ENCODE results near the gene CORO2A. TPM values are rescaled to one million over a fixed set of nuclear protein-coding genes. Genes with fewer than 3 reads are reported as not detected.

The CORO2A gene
- total and polyA plus RNA-seq, 11 donors: 0.09 to 2.2 (median 0.22) TPM

DNA sequence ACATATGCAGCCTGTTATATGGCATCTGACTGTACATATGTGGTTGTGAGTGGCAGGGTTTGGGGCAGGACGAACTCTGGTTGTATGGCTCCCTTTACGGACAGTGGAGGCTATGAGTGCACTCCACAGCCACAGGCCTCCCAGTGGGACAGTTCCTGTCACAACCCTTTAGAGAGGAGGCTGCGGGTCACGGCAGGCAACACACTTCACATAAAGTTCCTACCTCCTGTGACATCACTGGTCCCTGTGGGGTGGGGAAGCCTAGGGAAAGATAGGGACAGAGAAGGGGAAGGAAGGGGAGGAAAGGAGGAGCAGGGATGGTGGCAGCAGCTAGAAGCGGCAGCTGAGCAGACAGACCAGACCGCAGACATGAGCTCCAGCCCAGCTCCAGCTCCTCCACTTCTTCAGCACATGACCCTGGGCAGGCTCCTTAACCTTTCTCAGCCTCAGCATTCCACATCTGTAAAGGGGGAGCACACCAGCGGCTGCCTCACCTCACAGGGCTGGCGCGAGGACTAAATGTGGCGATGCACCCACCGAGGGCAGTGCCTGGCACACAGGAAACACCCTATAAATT lies 27.4 kb upstream of the CORO2A start:
- peaks cover 0 to 68% (median 12%) of the 10 kb centered on the region in 9 donors for H3K36me3 ChIP-seq
- 90 to 94% (median 93%) methylated on average over 10 to 11 of the region's 11 CpGs for WGBS, 4 donors
- TF ChIP-seq, protein P1, sequence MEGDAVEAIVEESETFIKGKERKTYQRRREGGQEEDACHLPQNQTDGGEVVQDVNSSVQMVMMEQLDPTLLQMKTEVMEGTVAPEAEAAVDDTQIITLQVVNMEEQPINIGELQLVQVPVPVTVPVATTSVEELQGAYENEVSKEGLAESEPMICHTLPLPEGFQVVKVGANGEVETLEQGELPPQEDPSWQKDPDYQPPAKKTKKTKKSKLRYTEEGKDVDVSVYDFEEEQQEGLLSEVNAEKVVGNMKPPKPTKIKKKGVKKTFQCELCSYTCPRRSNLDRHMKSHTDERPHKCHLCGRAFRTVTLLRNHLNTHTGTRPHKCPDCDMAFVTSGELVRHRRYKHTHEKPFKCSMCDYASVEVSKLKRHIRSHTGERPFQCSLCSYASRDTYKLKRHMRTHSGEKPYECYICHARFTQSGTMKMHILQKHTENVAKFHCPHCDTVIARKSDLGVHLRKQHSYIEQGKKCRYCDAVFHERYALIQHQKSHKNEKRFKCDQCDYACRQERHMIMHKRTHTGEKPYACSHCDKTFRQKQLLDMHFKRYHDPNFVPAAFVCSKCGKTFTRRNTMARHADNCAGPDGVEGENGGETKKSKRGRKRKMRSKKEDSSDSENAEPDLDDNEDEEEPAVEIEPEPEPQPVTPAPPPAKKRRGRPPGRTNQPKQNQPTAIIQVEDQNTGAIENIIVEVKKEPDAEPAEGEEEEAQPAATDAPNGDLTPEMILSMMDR (IDR thresholded peaks at IDR 0.05): no peak
- no peak for TF ChIP-seq POLR2A (IDR thresholded peaks at IDR 0.05)
- peaks cover 0 to 16% (median 0%) of the 10 kb centered on the region in 12 donors for H3K4me1 ChIP-seq
- DNase-seq (no peak), ATAC-seq (no peak)
- H3K9me3 ChIP-seq: no peaks in the 10 kb centered on the region
- intact Hi-C loops (cut with DNase I): no loop called here
- H3K27ac ChIP-seq: no peak overlapping the region
- H3K27me3 ChIP-seq: no peaks in the 10 kb centered on the region
- no peak overlapping the region for H3K4me3 ChIP-seq

DNA sequence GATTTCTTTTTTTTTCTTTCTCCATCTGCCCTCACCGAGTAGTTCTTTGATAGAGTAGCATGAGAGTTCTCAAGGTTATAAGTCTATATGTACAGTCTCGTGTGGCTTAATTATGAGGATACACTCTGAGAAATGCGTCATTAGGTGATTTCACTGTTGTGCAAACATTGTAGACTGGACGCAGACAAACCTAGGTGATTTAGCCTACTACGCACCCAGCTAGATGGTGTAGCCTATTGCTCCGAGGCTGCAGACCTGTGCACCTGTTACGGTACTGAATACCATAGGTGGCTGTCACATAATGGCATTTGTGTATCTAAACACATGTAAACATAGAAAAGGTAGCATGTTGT lies 26.9 kb upstream of the CORO2A start:
- no peak for DNase-seq
- peaks cover 0 to 16% (median 0%) of the 10 kb centered on the region in 12 donors for H3K4me1 ChIP-seq
- no peak overlapping the region for H3K4me3 ChIP-seq
- H3K36me3 ChIP-seq: peaks cover 0 to 71% (median 12%) of the 10 kb centered on the region in 9 donors
- no peak overlapping the region for H3K27ac ChIP-seq
- H3K27me3 ChIP-seq: no peaks in the 10 kb centered on the region
- TF ChIP-seq, protein P1 (IDR thresholded peaks at IDR 0.05): no peak
- no peak for TF ChIP-seq POLR2A (IDR thresholded peaks at IDR 0.05)
- intact Hi-C loops (cut with DNase I): no loop called here
- WGBS, 4 donors: 93 to 94% (median 94%) methylated on average over 7 of the region's 7 CpGs
- no peaks in the 10 kb centered on the region for H3K9me3 ChIP-seq
- no peak for ATAC-seq

DNA sequence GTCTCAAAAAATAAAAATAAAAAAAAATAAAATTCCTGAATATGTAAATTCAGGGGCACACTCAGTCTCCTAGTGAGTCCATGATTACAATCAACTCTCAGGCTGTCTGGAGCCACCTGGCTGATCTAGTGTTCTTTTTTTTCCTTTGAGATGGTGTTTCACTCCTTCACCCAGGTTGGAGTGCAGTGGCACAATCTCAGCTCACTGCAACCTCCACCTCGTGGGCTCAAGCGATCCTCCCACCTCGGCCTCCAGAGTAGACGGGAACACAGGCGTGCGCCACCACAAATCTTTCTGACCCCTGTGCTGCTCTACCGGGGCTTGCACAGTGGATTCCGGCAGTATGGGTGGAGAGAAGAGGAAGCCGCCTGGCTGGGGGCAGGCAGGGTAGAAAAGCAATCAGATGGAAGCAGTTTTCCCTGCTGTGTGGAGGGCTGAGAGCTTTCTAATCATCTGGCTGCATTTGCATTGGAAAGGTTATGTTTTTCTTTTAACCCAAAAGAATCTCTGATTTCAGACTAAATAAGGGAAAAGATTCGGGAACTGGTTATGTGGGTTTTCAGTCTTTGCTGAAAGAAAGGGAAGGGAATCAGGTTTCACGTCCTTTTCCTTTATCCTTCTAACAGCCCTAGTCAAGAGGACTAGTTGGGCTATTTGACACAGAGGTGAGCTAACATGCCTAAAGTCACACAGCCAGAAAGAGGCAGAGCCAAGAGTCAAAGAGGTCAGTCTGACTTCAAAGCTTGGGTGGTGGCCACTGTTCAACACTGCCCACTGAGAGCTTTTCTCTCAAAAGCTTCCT lies 26.3 kb upstream of the CORO2A start:
- TF ChIP-seq, protein P1 (IDR thresholded peaks at IDR 0.05): no peak
- TF ChIP-seq POLR2A (IDR thresholded peaks at IDR 0.05): no peak
- Histone ChIP-seq H3K4me3 (no peak overlapping the region), H3K36me3 (peaks cover 0 to 73% (median 12%) of the 10 kb centered on the region in 9 donors), H3K27me3 (no peaks in the 10 kb centered on the region), H3K27ac (no peak overlapping the region), H3K9me3 (no peaks in the 10 kb centered on the region), H3K4me1 (peaks cover 0 to 10% (median 0%) of the 10 kb centered on the region in 12 donors)
- 93 to 94% (median 94%) methylated on average over 10 to 11 of the region's 11 CpGs for WGBS, 4 donors
- no peak for DNase-seq
- intact Hi-C loops (cut with DNase I): no loop called here
- no peak for ATAC-seq

DNA sequence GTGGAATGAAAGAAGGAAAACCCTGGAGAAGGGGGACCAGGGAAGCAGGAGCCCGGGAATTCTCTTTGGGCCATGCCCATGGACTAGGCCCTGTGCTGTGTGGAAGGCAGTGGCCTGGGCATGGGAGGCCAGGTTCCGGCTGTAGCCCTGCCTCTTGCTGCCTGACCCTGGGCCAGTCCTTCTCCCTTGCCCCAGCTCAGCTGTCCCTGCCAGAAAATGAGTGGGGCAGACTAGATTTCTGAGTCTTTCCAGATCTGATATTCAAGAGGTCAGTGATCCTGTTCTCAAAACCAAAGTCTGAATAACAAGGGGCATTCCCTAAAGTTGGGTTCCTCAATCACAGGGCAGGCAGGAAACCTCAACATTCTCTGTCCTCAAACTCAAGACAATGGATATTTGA lies 24.8 kb upstream of the CORO2A start:
- Histone ChIP-seq H3K36me3 (peaks cover 0 to 81% (median 12%) of the 10 kb centered on the region in 9 donors), H3K27ac (no peak overlapping the region), H3K4me3 (no peak overlapping the region), H3K9me3 (no peaks in the 10 kb centered on the region), H3K4me1 (no peaks in the 10 kb centered on the region), H3K27me3 (no peaks in the 10 kb centered on the region)
- TF ChIP-seq, protein P1 (IDR thresholded peaks at IDR 0.05): no peak
- TF ChIP-seq POLR2A (IDR thresholded peaks at IDR 0.05): no peak
- ATAC-seq: no peak
- DNase-seq: no peak
- WGBS, 4 donors: 87 to 98% (median 94%) methylated on average over 2 of the region's 2 CpGs
- intact Hi-C loops (cut with DNase I): no loop called here

Data from heart left ventricle (tissue), 16 donors.